ENCODE results near the gene PDE2A.
A peak's percentile ranks its signal among the peaks of the same experiment; 100 is the strongest.

The PDE2A gene

DNA sequence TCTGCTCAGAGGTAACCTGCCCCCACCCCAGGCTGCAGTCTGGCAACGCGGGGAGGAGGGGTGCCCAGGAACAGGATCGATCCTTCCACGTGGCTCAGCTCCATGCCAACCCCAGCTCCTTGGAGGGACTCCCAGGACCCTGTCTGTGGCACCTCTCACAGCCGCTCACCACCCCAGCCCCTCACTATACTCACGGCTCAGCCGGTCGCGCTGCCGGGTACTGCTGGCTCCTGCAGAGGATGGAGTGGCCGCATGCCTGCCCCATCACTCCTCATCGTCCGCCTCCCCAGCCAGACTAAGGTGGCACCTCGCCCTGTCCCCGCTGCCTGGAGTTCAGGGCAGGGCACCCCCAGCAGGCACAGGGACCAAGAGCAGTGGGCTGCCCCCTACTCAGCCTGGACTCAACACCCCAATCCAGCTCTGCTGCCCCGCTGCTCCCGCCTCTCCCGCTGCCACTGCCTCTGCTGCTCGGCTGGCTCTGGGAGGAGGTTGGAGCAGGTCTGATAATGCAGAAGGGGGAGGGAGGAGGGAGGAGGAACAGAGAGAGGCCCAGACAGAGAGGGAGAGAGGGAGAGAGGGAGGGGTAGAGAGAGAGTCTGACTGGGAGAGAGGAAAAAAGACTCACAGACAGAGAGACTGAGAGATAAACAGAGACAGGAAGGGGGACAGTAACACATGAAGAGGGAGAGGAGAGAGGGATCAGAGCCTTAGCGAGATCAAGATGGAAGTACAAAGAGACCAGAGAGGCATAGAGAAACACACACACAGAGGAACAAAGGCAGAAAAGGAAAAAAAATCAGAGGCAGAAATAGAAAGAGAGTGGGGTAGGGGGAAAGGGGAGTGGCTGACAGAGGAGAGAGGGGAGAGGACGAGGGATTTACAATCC lies at the start of gene PDE2A:
PDE2A (minus strand) TSS at position 480 of the 886 bp plus-strand sequence; CDS start at position 265, 215 bp downstream.
- no peak for DNase-seq

DNA sequence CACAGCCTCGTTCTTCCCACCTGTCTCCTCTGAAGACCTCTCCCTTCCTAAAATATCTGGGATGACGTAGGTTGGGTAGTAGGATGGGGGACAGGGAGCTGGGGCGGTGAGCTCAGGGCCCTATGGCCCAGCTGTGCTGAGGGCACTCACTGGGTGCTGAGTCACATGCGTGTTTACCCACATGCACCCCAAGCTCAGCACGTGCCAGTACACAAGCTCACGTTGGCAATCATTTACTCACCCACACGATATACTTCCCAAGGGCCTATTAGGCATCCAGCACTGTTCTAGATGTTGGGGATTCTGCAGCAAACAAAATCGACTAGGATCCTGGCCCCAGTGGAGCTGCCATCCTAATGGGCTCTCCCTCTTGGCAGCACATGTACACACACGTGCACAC lies 49.3 kb upstream of the PDE2A start:
- no peak for DNase-seq

DNA sequence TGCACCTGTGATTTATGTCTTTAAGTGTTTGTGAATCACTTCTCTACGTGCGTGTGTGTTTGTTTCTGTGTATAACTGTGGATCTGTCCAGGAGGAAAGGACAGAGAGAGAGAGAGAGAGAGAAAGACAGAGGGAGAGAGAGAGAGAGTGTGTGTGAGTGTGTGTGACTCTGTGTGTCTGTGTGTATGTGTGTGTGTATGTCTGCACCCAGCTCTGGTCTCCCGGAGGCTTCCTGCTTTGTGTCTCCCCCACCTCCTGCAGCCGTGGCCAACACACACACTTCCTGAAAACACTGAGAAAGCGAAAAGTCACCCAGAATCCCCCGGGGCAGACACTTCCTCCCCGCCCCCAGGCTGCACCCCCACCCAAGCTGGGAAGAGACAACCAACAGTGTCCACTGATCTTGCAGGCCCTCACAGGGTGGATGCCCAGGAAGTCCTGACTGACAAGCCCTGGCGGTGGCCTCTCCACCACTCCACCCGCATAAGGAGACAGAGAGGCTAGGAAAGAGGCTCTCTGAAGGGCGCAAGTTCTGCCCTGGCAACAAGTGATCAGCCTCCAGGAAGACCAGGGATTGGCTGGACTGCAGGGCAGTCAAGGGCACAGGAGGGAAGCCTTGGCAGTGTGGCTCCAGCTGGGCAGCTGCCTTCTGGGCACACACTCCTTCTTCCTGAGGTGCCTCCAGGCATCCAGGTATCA lies 48.0 kb upstream of the PDE2A start:
- DNase-seq, result peak; percentile 93

DNA sequence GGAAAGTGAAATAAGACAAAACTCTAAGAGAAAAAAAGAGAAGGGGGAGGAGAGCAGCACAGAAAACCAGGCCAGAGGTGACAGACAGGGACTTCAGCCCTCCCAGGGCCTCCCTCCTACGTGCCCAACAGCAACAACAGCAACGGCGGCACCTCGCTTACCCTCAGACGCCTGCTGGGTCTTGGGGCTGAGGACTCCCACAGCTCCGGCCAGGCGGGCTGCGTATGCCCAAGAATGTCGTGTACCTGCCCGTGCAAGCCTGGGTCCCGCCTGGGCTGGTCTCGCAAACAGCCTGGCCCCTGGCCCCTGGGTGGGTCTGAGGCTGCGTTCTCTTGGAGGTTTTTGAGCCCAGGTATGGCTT lies 47.4 kb upstream of the PDE2A start:
- DNase-seq, result peak; percentile 30

DNA sequence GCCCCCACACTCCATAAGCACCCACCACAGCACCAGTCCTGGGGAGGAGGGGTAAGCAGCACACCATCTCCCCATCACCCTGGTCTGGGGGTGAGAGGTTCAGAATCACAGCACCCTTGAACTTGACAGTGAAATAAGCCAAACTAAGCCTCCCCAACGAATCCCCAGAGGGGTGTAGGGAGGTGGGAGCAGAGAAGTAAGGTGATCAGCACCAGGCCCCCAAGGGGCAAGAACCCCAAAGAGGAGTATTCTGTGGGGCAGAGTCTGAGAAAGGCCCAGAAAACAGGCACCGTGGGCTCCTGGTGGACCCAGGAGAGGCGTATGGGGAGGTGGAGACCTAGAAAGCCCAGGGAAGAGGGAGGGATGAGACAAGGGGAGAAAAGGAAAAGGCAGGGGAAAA lies 47.1 kb upstream of the PDE2A start:
- DNase-seq, result no peak

DNA sequence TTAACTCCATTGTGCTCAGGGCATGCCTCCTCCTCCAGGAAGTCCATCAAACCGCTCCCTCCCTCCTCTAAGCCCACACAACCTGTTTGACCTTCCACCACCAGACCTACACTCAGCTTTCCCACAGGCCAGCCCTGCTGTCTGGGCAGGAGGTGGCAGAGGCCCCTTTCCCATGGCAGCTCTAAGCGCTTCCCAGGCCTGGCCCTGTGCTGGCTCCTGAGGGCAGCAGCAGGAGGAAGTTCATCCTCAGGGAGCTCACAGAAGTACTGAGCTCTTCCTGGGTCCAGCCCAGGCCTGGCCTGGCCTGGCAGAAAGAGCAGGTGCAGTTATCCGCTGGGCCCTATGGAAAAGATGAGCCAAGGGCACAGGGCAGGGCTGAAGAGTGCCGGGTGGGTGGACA lies 46.6 kb upstream of the PDE2A start:
- DNase-seq, result peak; percentile 10

DNA sequence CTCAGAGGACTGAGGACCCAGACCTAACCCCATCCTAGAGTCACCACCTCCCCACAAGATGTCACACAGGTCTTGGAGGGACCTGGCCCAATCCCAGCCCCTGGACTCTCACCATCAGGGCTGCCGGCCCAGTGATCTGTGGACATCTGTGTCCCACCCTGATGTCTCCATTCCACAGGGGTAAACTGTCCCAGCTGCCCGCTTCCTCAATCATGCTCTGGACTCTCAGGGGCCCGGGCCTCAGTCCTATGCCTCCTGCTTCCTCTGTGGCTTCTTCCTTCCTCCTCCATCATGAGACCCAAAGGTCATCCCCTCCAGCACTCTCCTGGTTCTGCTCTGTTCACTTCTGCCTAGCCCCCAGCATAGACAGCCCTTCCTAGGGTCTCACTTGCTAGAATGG lies 45.8 kb upstream of the PDE2A start:
- no peak for DNase-seq

DNA sequence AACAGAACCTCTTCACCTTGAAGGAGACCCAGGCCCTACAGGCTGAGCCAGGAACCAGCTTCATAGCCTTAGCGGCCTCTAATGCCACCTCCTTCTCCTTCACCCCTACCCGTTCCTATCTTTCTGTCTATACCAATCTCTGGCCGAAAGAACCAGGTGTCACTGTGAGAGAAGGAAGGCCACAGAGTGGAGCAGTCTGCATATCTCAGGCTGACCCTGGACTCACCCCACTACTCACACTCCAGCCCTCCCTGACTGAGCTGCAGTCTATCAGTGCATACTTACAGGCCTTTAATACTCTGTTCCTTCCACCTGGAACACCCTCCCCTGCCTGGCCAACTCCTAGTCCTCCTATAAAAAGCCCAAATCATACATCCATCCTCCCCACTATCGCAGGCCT lies 45.3 kb upstream of the PDE2A start:
- no peak for DNase-seq

DNA sequence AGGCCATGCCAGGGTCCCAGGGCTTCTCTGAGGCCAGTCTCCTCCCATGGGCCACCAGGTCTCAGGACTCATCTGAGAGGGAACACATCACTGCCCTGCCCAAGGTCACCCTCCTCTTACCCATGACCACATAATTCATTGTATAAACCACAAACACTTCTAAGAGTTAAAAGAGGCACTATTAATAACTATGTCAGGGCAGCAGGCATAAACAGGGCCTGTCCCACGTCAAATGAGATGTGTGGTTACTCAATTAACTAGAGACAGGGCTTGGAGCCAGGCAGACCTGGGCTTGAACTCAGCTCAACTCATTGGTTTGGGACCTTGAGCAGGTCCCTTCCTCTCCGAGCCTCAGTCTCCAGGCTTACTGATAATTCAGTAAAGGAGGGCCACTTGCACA lies 44.9 kb upstream of the PDE2A start:
- no peak for DNase-seq

DNA sequence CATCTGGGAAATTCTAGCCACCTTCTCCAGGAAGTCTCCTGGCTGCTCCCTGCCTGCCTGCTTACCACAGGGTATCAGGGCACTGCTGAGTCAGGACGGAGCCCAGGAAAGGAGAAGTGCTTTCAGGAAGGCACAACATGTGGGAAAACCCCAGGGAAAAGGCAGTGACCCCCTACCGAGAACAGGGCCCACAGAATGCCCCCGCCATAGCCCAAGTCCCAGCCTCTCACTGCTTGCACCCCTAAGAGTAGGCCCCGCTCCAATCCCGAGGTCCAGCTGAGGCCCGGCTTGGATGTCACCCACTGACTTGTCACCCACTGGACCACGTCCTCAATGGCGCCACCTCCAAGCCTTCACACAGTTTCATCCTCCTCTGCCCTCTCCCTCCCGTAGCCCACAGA lies 43.9 kb upstream of the PDE2A start:
- no peak for DNase-seq

DNA sequence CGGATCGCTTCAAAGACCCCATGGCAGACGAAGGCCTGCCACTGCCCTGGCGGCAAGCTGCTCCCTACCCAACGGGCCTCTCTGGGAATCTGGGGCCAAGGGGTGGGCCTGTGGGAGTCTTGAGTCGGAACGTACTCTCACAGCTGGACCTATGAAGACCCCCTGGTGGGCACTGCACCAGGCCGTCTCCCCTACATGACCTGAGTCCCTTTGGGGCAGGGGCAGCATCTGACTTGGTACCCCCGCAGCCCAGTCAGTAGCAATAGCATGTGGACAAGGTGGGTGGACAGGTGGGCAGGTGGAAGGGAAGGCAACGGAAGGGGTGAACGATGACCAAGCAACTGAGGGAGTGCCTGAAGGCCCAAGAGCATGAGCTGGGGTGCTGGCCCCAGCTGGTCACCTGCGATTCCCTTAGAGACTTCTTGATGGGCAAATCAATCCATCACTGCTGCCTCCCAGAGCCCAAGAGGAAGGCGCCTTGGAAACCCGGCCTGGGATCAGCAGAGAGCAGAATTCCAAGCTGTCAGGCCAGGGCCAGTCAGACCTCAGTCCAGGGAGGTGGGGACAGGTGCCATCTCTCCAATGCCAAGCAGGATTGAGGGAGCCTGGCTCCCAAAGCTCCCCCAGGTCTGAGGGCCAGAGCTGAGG lies 42.7 kb upstream of the PDE2A start:
- DNase-seq, result no peak

DNA sequence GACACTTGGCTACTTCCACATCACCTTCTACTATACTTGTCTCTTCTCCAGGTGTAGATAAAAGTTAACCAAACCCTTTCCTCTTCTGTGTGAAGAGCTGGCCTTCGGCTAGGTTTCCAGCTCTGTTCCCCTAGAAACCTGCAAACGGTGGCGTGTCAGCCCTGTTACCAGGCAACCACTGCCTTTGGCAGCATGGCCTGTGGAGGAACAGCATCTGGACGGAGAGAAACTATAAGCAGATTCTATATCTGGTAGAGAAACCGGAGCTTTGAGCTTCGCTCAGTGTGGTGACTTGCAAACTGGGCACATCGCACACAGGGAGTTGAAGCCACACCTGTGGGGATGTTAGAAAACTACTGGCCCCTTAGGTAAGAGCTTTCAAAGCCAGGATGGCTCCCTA lies 42.1 kb upstream of the PDE2A start:
- DNase-seq, result no peak

DNA sequence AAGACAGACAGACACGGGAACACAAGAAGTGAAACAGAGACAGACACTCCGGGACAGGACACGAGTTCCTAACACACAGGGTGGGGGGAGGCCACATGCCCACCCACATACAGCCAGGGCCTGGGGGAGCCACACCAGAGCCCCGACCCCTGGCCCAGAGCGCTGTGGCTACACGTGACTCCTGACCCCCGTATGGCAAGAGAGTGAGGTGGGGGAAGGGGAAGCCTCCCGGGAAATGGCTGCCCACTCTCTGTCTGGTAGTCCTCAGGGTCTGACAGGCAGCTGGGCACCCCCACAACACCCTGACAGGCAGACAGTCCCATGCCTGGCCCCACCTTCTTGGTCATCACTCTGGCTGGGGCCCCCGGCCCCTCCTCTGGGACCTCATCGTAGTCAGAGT lies 38.6 kb upstream of the PDE2A start:
- DNase-seq, result no peak

DNA sequence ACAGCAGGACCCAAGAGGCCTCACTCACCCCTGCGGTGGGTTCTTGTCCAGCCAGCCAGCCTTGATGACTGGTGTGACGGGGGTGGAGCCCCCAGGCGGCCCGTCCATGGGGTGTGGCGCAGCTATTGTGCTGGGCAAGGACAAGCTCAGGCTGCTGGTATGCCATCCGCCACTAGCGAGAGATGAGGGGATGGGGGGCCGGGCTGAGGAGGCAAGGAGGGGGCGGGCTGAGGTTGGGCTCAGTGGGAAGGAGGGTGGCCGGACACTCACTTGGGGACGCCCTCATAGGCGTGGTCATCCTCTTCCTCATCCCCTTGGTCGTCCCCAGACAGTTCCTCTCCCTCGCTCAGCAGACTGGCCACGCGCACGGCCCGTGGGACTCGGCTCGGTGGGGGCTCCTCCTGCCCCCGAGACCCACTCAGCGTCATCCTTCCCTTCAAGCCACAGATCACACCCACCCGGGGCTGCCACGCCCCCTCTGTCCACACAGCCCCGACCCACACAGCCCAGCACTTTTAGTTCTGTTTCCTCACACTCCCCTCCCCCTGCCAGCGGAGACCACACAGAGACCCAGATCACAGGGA lies 38.0 kb upstream of the PDE2A start:
- no peak for DNase-seq

DNA sequence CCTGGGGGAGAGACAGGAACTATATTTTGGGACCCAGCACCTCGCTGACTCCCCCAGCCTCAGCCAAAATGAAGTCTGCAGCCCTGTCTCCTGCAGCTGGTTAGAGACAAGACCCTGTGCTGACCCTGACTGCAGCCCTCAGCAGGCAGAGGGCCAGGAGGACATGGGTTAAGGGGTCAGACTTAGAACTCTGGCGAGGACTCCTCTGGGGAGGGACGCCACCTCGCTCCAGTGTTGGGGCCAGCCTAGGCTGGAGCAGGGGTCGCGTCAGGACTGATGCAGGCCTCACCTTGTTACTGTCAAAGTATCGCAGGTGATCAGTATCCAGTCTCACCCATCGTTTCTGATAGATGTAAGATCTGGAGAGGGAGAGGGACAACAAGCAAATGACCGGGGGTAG lies 36.9 kb upstream of the PDE2A start:
- DNase-seq, result no peak

DNA sequence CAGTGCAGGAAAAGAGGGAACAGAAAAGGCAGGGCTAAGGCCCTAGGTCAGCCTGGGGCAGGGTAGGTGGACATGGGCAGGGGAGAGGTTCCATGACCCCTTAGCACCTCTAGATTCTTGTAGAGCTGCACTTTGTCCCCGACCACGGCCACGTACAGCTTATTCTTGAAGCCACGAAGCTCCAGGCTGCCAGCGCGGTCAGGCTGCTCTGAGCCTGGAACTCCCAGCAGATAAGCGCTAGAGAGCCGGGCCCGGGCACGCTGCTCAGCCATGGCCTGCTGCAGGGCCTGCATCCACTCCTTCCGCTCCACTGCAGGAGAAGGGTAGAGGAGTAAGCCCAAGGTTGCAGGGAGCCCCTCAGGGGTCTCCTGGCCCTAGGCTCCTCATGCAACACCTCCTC lies 36.1 kb upstream of the PDE2A start:
- DNase-seq, result no peak

DNA sequence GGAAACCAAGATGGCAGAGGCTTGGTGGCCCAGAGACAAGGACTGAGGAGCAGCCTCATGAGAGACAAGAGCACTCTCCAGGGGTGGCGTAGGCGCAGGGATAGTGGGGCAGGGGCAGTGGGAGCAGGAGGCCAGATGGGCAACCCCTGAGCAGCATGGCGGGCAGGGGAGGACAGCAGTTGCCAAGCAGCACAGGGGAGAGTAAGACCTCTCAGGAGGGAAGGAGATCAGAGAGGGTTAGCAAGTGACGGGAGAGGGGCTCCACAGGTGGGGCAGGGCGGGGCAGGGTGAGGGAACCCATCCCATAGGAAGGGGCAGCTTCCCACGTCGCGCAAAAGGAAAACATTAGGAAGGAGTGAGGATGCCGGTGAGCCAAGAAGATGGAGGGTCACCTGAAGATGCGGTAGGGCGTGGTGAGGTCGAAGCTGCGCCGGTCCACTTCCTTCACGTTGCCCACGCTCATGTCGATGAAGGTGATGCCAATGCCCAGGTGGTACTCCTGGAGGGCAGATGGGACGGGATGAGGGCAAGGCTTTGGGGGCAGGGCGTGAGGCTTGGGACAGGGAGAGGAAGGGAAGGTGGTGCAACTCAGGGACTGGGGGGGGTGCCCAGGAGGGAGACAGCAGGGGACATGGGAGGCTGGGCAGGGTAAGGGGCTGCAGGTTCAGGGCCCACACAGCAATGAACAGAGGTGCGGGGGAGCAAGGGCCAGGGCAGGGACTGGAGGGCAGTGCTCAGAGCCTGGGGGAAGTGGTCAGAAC lies 35.4 kb upstream of the PDE2A start:
- DNase-seq, result no peak

DNA sequence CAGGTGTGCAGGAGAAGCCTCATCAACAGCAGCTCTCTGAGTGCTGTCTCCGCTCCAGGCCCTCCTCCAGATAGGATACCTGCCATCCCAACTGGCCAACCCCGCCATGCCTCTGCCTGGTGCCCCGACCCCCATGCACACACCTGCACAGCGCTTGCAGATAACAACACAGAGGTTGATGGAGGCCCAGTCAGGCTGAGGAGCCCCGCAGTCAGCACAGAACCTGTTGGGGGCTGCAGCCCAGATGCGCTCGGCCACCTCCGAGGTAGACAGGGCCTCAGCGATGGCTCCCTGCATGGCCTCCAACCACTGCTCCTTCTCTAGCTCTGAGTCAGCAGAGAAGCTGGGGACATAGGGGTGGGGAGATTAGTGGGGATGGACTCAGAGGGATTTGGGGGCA lies 32.8 kb upstream of the PDE2A start:
- DNase-seq, result no peak

DNA sequence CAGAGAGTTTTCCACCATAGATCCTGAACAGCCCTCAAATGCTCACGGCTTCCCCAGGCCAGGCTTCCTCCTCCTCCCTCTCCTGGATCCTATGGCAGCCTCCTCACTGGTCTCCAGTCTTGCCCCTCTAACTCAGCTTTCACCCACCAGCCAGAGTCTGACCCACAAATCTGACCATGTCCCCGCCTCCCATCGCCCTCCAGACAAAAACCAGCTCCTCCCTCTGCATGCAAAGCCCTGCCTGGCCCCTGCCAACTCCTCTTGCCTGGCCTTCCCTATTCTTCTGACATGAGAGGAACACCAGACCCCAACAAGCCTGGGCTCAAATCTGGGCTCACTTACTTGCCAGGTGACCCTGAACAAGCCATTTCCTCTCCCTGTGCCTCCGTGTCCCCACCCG lies 32.4 kb upstream of the PDE2A start:
- DNase-seq, result no peak

DNA sequence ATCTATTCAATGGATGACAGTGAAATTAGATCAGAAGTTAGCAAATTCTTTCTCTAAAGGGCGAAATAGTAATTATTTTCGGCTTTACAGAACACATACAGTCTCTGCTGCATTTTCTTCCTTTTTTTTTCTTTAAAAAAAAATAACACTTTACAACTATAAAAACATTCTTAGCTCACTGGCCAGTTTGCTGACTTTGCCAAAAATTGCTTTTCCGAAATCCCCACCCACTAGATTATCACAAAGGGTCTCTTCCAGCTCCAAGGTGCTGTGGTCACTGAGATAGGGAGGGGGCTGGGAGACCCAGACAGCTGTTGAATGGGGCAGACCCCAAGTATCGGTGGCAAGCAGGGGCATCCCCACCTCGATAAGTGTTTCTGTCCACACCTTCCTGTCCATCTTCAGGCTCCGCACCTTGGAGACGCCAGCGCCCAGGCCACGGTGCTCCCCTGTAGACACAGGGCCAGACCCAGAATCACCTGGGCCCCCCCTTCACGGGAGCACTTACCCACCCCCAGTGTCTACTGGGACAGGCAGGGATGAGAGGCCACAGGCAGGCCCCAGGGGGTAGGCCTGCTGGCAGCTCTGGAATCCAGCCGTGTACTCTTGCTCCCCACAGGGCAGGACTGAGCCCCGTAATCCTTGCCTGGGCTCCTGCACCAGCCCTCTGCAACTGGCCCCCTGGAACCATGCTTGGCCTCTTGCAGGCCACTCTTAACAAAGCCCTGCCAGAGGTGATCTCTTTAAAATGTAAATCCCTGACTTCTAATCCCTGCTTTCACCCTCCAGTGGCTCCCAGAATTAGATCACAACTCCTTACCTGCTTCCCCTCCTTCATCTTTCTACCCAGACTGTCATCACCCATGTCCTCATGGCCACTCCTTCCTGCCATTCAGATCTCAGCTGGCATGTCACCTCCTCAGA lies 31.5 kb upstream of the PDE2A start:
- DNase-seq, result no peak

DNA sequence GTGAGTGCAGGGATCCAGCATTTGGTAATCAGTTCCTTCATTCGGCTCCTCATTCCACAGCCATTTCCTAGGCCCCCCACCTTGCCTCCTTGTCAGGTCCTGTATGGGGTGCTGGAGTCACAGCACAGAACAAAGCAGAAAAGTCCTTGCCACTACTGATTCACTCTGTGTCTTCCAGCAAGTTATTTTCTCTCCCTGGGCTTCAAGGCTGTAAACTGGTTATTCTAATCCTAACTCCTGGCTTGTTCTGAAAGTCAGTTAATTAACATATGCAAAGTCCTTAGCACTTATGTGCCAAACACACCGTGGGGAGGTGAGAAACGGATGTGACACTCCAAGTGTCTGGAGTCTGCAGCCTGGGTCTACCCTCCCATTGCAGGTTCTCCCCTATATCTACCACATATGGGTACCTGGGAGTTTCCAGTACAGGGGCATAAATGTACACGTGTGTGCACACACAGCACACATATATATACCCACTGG lies 30.6 kb upstream of the PDE2A start:
- DNase-seq, result no peak

Data from EL (cell line).